ENCODE measurements around the gene GUCY2D.

Gene GUCY2D

GRCh38 chr17:8025176-8025911 is 22.9 kb downstream of the GUCY2D start:
- TF ChIP-seq POU6F1 (CRISPR knock-in tag; IDR thresholded peaks at IDR 0.05; ENCODE audit: borderline replicate concordance, low read depth) = no peak
- no peak for TF ChIP-seq ZNF565 (CRISPR knock-in tag; conservative IDR thresholded peaks at IDR 0.05; ENCODE audit: low read depth)
- TF ChIP-seq ZNF8 (CRISPR knock-in tag; IDR thresholded peaks at IDR 0.05) = no peak
- TF ChIP-seq ZC3H10 (CRISPR knock-in tag; IDR thresholded peaks at IDR 0.05) = no peak
- no peak for TF ChIP-seq TSHZ2 (CRISPR knock-in tag; IDR thresholded peaks at IDR 0.05)
- no peak for TF ChIP-seq PPARA (CRISPR knock-in tag; IDR thresholded peaks at IDR 0.05; ENCODE audit: borderline replicate concordance)
- no peak for TF ChIP-seq BACH2 (CRISPR knock-in tag; IDR thresholded peaks at IDR 0.05; ENCODE audit: borderline replicate concordance)
- TF ChIP-seq ARNTL (CRISPR knock-in tag; IDR thresholded peaks at IDR 0.05; ENCODE audit: borderline replicate concordance, low read depth) = no peak
- TF ChIP-seq ZNF70 (CRISPR knock-in tag; IDR thresholded peaks at IDR 0.05) = no peak
- no peak for TF ChIP-seq CSDC2 (CRISPR knock-in tag; IDR thresholded peaks at IDR 0.05)
- TF ChIP-seq OSR1 (CRISPR knock-in tag; IDR thresholded peaks at IDR 0.05) = no peak
- TF ChIP-seq ISL1 (CRISPR knock-in tag; IDR thresholded peaks at IDR 0.05) = no peak
- ATAC-seq = no peak

GRCh38 chr17:8029121-8029520 is 26.7 kb downstream of the GUCY2D start:
- no peak for TF ChIP-seq GLIS3 (CRISPR knock-in tag; IDR thresholded peaks at IDR 0.05)
- TF ChIP-seq ARNTL (CRISPR knock-in tag; IDR thresholded peaks at IDR 0.05; ENCODE audit: borderline replicate concordance, low read depth) = no peak
- TF ChIP-seq CSDC2 (CRISPR knock-in tag; IDR thresholded peaks at IDR 0.05) = no peak
- TF ChIP-seq RARB (CRISPR knock-in tag; IDR thresholded peaks at IDR 0.05) = no peak
- no peak for TF ChIP-seq ZFP30 (CRISPR knock-in tag; IDR thresholded peaks at IDR 0.05)
- TF ChIP-seq ZNF8 (CRISPR knock-in tag; IDR thresholded peaks at IDR 0.05) = no peak
- TF ChIP-seq PPARA (CRISPR knock-in tag; IDR thresholded peaks at IDR 0.05; ENCODE audit: borderline replicate concordance) = no peak
- no peak for TF ChIP-seq ESRRG (CRISPR knock-in tag; IDR thresholded peaks at IDR 0.05)
- no peak for TF ChIP-seq ZNF70 (CRISPR knock-in tag; IDR thresholded peaks at IDR 0.05)
- TF ChIP-seq CSRNP3 (CRISPR knock-in tag; IDR thresholded peaks at IDR 0.05) = no peak
- no peak for ATAC-seq

- no peak for ATAC-seq
- TF ChIP-seq ISL1 (CRISPR knock-in tag; IDR thresholded peaks at IDR 0.05) = no peak
- TF ChIP-seq GLIS3 (CRISPR knock-in tag; IDR thresholded peaks at IDR 0.05) = no peak
- TF ChIP-seq BACH2 (CRISPR knock-in tag; IDR thresholded peaks at IDR 0.05; ENCODE audit: borderline replicate concordance) = no peak
- TF ChIP-seq TSHZ2 (CRISPR knock-in tag; IDR thresholded peaks at IDR 0.05) = no peak
- no peak for TF ChIP-seq OSR1 (CRISPR knock-in tag; IDR thresholded peaks at IDR 0.05)
- no peak for TF ChIP-seq ZC3H10 (CRISPR knock-in tag; IDR thresholded peaks at IDR 0.05)
- no peak for TF ChIP-seq ZNF70 (CRISPR knock-in tag; IDR thresholded peaks at IDR 0.05)
- no peak for TF ChIP-seq ZFP3 (CRISPR knock-in tag; IDR thresholded peaks at IDR 0.05)
- no peak for TF ChIP-seq ARNTL (CRISPR knock-in tag; IDR thresholded peaks at IDR 0.05; ENCODE audit: borderline replicate concordance, low read depth)
- no peak for TF ChIP-seq RARB (CRISPR knock-in tag; IDR thresholded peaks at IDR 0.05)
- TF ChIP-seq CREB5 (CRISPR knock-in tag; IDR thresholded peaks at IDR 0.05; ENCODE audit: low read depth) = no peak
- TF ChIP-seq PPARA (CRISPR knock-in tag; IDR thresholded peaks at IDR 0.05; ENCODE audit: borderline replicate concordance) = no peak
- no peak for TF ChIP-seq ESRRG (CRISPR knock-in tag; IDR thresholded peaks at IDR 0.05)
- TF ChIP-seq ZNF8 (CRISPR knock-in tag; IDR thresholded peaks at IDR 0.05) = no peak
- no peak for TF ChIP-seq POU6F1 (CRISPR knock-in tag; IDR thresholded peaks at IDR 0.05; ENCODE audit: borderline replicate concordance, low read depth)
- TF ChIP-seq ZNF565 (CRISPR knock-in tag; conservative IDR thresholded peaks at IDR 0.05; ENCODE audit: low read depth) = no peak
- no peak for TF ChIP-seq PATZ1 (CRISPR knock-in tag; IDR thresholded peaks at IDR 0.05; ENCODE audit: borderline replicate concordance)
Observed at GRCh38 chr17:8031261-8031661, 28.8 kb downstream of the GUCY2D start.
